ENCODE measurements around the gene MVB12B. TPM values are rescaled to one million over a fixed set of nuclear protein-coding genes. Genes with fewer than 3 reads are reported as not detected.

MVB12B gene
- total RNA-seq, 1 donor from 2014 or later, result 47.8 TPM

DNA sequence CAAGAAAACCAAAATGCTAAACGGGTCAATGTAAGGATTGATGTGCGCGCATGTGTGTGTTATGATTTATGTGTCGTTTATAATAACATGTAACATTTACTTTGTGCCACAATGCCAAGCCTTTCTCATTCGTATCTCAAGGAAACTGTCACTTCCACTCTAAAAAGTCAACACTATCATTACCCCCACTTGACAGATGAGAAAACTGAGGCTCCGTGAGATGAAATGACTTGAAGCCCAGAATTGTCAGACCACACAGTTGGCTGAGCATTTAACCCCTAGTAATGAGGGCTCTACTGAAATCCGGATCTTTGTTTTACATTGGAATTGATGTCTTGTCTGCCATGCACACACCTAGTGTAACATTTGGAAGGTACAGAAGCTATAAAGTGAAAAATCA is 192.1 kb downstream of the MVB12B start:
- intact Hi-C loops (cut with DNase I), result loop anchor here (10.0 kb wide), 1 partner anchor 46 kb away; no protein-coding TSS in a partner anchor
- Histone ChIP-seq H3K27ac (no peak overlapping the region), H3K4me3 (no peak overlapping the region), H3K36me3 (no peaks in the 10 kb centered on the region), H3K4me1 (peaks cover 47% of the 10 kb centered on the region), H3K9me3 (no peaks in the 10 kb centered on the region), H3K27me3 (ENCODE audit: low read depth) (peaks cover 70% of the 10 kb centered on the region)
- TF ChIP-seq, protein P1, sequence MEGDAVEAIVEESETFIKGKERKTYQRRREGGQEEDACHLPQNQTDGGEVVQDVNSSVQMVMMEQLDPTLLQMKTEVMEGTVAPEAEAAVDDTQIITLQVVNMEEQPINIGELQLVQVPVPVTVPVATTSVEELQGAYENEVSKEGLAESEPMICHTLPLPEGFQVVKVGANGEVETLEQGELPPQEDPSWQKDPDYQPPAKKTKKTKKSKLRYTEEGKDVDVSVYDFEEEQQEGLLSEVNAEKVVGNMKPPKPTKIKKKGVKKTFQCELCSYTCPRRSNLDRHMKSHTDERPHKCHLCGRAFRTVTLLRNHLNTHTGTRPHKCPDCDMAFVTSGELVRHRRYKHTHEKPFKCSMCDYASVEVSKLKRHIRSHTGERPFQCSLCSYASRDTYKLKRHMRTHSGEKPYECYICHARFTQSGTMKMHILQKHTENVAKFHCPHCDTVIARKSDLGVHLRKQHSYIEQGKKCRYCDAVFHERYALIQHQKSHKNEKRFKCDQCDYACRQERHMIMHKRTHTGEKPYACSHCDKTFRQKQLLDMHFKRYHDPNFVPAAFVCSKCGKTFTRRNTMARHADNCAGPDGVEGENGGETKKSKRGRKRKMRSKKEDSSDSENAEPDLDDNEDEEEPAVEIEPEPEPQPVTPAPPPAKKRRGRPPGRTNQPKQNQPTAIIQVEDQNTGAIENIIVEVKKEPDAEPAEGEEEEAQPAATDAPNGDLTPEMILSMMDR (IDR thresholded peaks at IDR 0.05), result no peak
- ATAC-seq, result no peak
- DNase-seq, result no peak

DNA sequence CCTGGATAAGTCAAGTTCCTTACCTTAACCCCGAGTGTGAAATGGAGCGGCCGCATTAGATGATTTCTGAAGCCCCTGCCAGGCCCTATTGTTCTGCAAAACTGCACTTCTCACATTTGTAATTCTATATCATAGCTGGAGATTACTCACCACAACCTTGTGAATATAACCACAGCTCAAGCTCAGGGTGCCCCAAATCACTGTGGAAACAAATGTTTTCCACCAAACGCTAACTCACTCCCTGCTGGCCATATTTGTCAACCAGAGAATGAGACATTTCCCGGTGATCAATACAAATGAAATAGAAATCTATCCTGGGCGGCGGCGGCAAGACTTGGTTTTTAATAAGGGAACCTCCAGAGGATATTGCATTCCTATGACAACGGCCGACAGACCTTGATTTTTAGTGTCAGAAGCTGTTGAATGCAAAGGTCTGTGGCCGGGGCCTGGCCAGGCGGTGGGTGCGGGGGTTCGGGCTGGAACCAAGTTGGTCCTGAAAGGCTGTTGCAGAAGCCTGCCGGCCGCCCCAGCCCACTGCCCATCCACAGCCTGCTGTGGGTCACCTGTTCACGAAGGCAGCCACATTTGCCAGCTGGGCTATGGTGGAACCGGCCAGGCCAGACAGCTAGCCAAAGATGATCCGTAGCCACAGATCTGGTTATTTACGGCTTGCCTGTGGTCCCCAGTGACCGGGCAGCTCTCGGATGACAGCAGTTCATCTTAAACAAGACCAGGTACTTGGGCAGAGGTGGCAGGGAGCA is 193.2 kb downstream of the MVB12B start:
- H3K4me1 ChIP-seq, result peaks cover 44% of the 10 kb centered on the region
- H3K36me3 ChIP-seq, result no peaks in the 10 kb centered on the region
- intact Hi-C loops (cut with DNase I), result loop anchor here (10.0 kb wide), 1 partner anchor 45 kb away; no protein-coding TSS in a partner anchor
- H3K27ac ChIP-seq, result no peak overlapping the region
- peak; percentile 41 for DNase-seq
- peaks cover 59% of the 10 kb centered on the region for H3K27me3 ChIP-seq (ENCODE audit: low read depth)
- H3K4me3 ChIP-seq, result no peak overlapping the region
- ATAC-seq, result no peak
- no peaks in the 10 kb centered on the region for H3K9me3 ChIP-seq
- TF ChIP-seq, protein P1 (IDR thresholded peaks at IDR 0.05), result no peak

DNA sequence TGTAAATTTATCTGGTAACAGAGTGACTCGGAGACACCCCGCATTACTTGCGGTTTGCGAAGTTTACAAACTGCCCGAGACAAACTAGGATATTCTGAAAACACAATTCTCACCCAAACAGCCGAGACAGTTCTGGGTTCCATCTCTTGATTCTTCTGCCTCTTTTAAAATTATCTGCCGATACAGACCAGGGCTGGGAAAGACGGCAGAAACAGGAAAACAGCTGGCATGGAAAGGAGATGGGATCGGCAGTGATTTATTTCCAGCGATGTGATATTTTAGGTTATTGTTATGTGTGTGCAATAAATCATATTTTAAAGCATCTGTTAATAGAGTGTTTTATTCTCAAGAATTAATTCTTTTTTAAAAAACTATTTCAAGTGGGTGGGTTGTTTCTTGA is 193.8 kb downstream of the MVB12B start:
- peaks cover 41% of the 10 kb centered on the region for H3K4me1 ChIP-seq
- DNase-seq (no peak), ATAC-seq (no peak)
- intact Hi-C loops (cut with DNase I), result no loop called here
- no peaks in the 10 kb centered on the region for H3K36me3 ChIP-seq
- H3K4me3 ChIP-seq, result no peak overlapping the region
- no peaks in the 10 kb centered on the region for H3K9me3 ChIP-seq
- TF ChIP-seq, protein P1 (IDR thresholded peaks at IDR 0.05), result no peak
- no peak overlapping the region for H3K27ac ChIP-seq
- H3K27me3 ChIP-seq (ENCODE audit: low read depth), result peaks cover 53% of the 10 kb centered on the region

DNA sequence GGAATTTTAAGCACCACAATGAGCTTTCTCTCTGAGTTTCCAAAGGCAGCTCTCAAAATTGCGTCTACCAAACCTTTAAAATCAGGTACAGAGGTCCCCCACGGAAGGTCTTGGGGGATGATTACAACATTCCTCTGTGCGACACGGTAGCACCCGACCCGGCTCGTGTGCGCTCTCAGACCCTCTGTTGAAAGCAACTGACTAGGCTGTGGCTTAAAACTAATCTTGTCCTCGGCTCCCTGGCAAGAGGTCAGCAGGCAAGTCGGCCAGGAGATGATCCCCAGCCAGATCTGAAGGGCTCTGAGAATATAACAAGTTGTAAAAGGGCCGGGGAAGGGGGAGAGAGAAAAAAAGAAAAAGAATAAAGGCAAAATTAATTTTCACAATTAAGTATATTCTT is 194.5 kb downstream of the MVB12B start:
- DNase-seq (peak; percentile 20), ATAC-seq (no peak)
- intact Hi-C loops (cut with DNase I), result no loop called here
- Histone ChIP-seq H3K4me3 (no peak overlapping the region), H3K4me1 (peaks cover 38% of the 10 kb centered on the region), H3K36me3 (no peaks in the 10 kb centered on the region), H3K27me3 (ENCODE audit: low read depth) (peaks cover 47% of the 10 kb centered on the region), H3K9me3 (no peaks in the 10 kb centered on the region), H3K27ac (no peak overlapping the region)
- TF ChIP-seq, protein P1 (IDR thresholded peaks at IDR 0.05), result no peak

DNA sequence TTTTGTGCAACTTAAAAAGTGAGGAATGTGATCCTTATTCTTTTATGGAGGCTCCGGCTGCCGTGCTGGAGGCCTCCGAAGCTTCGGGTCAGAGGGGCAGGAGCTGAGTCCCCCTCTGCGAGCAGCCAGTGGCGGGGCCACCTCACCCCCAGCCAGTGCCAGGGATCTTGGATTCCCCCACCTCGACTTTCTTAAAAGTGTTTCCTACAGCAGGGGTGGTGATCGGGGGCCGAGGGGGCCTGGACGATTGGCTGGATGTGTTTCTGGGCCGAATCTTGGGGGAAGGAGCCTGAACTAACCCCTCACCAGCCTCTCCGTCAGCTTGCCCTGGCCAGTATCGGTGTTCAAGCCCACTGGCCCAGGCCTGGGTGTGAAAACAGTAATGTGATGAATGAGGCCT is 194.9 kb downstream of the MVB12B start:
- H3K36me3 ChIP-seq, result no peaks in the 10 kb centered on the region
- peaks cover 36% of the 10 kb centered on the region for H3K4me1 ChIP-seq
- intact Hi-C loops (cut with DNase I), result no loop called here
- ATAC-seq (no peak), DNase-seq (peak; percentile 13)
- TF ChIP-seq, protein P1 (IDR thresholded peaks at IDR 0.05), result no peak
- H3K9me3 ChIP-seq, result no peaks in the 10 kb centered on the region
- no peak overlapping the region for H3K4me3 ChIP-seq
- no peak overlapping the region for H3K27ac ChIP-seq
- H3K27me3 ChIP-seq (ENCODE audit: low read depth), result peaks cover 45% of the 10 kb centered on the region
